A204.1 (cell line): ENCODE results near the gene PGR.

ENCODE experiments used
- FAIRE-seq: peaks from 2 replicates; lab custom pipeline; 2012; peaks lifted over from hg19 to GRCh38; lab: Jason Lieb, UNC

The PGR gene

GRCh38 chr11:101129203-101129943 is at the start of gene PGR:
Gene PGR (minus strand): TSS chr11:101129813. CDS start chr11:101129070, 743 bp downstream.
- FAIRE-seq = no peak

- no peak for FAIRE-seq
Measured at GRCh38 chr11:101176381-101176780, 46.8 kb upstream of the PGR start.

- no peak for FAIRE-seq
Measured at GRCh38 chr11:101169944-101170343, 40.3 kb upstream of the PGR start.

GRCh38 chr11:101166038-101166437 is 36.4 kb upstream of the PGR start:
- no peak for FAIRE-seq

- FAIRE-seq = no peak
Measured at GRCh38 chr11:101158119-101158518, 28.5 kb upstream of the PGR start.

GRCh38 chr11:101138245-101138930 is 8.8 kb upstream of the PGR start:
- FAIRE-seq = no peak

GRCh38 chr11:101133190-101133589 is 3.6 kb upstream of the PGR start:
- no peak for FAIRE-seq

GRCh38 chr11:101128571-101129202 is 926 bp downstream of the PGR start:
- FAIRE-seq = no peak

- no peak for FAIRE-seq
Measured at GRCh38 chr11:101127699-101128570, 1.7 kb downstream of the PGR start.

- FAIRE-seq = no peak
Measured at GRCh38 chr11:101127197-101127698, 2.4 kb downstream of the PGR start.

GRCh38 chr11:101126551-101127196 is 2.9 kb downstream of the PGR start:
- FAIRE-seq = no peak

- FAIRE-seq = no peak
Measured at GRCh38 chr11:101115671-101116160, 13.9 kb downstream of the PGR start.

GRCh38 chr11:101113540-101113939 is 16.1 kb downstream of the PGR start:
- no peak for FAIRE-seq

GRCh38 chr11:101104716-101105115 is 24.9 kb downstream of the PGR start:
- FAIRE-seq = no peak

- FAIRE-seq = no peak
Measured at GRCh38 chr11:101103433-101103832, 26.2 kb downstream of the PGR start.

GRCh38 chr11:101100601-101101000 is 29.0 kb downstream of the PGR start:
- FAIRE-seq = no peak

GRCh38 chr11:101096036-101096704 is 33.4 kb downstream of the PGR start:
- FAIRE-seq = no peak

- no peak for FAIRE-seq
Measured at GRCh38 chr11:101091781-101092180, 37.8 kb downstream of the PGR start.

GRCh38 chr11:101090679-101091270 is 38.8 kb downstream of the PGR start:
- FAIRE-seq = no peak

- FAIRE-seq = no peak
Measured at GRCh38 chr11:101083335-101083734, 46.3 kb downstream of the PGR start.
